Skeletal muscle satellite cell (primary cell): ENCODE results near the gene KAT7.

Experiments
- H3K27me3 ChIP-seq: 2 replicates; pipeline ENCODE4 v1.7.0; 2013; ENCODE audit warnings: low read length; ENCODE audit not compliant: control insufficient read depth, insufficient read depth
- H3K36me3 ChIP-seq: 2 replicates; pipeline ENCODE4 v1.7.0; 2013; ENCODE audit warnings: mild to moderate bottlenecking, control low read depth, low read length; ENCODE audit not compliant: insufficient read depth
- H3K4me1 ChIP-seq: 2 replicates; pipeline ENCODE4 v1.7.0; 2013; ENCODE audit warnings: low read length; ENCODE audit not compliant: control insufficient read depth, insufficient read depth
- H3K4me2 ChIP-seq: 2 replicates; pipeline ENCODE4 v1.7.0; 2013; ENCODE audit warnings: mild to moderate bottlenecking, low read length
- H3K4me3 ChIP-seq: 2 replicates; pipeline ENCODE4 v1.7.0; 2013; ENCODE audit warnings: low read length
- H3K9ac ChIP-seq: 2 replicates; pipeline ENCODE4 v1.7.0; 2013; ENCODE audit warnings: mild to moderate bottlenecking, low read depth, low read length, moderate library complexity
- H3K9me3 ChIP-seq: replicated peaks from 2 replicates; pipeline ENCODE4 v1.7.0; 2013; ENCODE audit warnings: mild to moderate bottlenecking, control low read depth, low read length

Gene KAT7

DNA sequence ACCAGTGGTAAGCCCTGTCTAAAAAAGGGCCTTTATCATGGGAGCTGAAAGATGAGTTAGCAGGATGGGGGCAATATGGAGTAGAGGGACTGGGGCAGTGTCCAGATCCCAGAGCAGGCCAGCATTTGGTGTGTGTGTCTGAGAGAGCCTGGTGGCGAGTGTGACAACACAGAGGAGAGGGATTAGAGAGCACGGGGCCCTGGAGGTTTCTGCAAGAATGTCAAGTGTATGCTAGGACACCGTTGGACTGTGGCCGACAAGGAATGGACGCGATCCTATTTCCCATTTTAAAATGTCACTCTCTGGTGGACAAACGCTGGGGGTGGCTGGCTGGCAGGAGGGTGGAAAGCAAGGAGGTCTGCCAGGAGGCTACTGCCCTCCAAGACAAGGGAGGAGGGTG lies 47.0 kb downstream of the KAT7 start:
- H3K36me3 ChIP-seq, result peaks cover 21% of the 10 kb centered on the region
- H3K27me3 ChIP-seq, result no peaks in the 10 kb centered on the region
- no peak overlapping the region for H3K4me2 ChIP-seq
- no peaks in the 10 kb centered on the region for H3K9me3 ChIP-seq
- no peak overlapping the region for H3K9ac ChIP-seq
- H3K4me3 ChIP-seq, result no peak overlapping the region
- peaks cover 19% of the 10 kb centered on the region for H3K4me1 ChIP-seq

GRCh38 chr17:49836111-49837030 lies 47.9 kb downstream of the KAT7 start:
- H3K4me1 ChIP-seq, result peaks cover 14% of the 10 kb centered on the region
- no peaks in the 10 kb centered on the region for H3K27me3 ChIP-seq
- peaks cover 20% of the 10 kb centered on the region for H3K36me3 ChIP-seq
- H3K9me3 ChIP-seq, result no peaks in the 10 kb centered on the region
- no peak overlapping the region for H3K9ac ChIP-seq
- no peak overlapping the region for H3K4me2 ChIP-seq
- no peak overlapping the region for H3K4me3 ChIP-seq

DNA sequence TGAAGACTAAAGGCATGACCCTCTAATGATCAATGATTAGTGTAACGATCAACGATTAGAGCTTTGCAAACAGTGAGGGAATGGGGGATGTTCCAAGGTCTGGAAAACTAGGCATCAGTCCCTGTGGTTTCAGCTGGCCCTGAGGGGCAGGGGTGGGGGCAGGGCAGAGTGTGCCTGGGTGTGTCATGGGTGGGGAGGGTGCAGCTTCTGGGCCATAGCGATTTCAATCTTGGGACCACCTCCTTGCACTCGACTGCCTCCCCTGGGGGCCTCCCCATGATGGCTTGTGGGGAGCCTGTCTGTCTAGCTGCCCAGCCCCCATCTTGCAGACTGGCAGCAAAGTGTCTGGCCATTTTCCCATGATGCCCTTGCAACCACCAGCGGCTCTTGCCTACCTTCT lies 51.0 kb downstream of the KAT7 start:
- Histone ChIP-seq H3K9me3 (no peaks in the 10 kb centered on the region), H3K4me1 (peaks cover 14% of the 10 kb centered on the region), H3K4me2 (no peak overlapping the region), H3K27me3 (no peaks in the 10 kb centered on the region), H3K4me3 (no peak overlapping the region), H3K36me3 (no peaks in the 10 kb centered on the region), H3K9ac (no peak overlapping the region)

DNA sequence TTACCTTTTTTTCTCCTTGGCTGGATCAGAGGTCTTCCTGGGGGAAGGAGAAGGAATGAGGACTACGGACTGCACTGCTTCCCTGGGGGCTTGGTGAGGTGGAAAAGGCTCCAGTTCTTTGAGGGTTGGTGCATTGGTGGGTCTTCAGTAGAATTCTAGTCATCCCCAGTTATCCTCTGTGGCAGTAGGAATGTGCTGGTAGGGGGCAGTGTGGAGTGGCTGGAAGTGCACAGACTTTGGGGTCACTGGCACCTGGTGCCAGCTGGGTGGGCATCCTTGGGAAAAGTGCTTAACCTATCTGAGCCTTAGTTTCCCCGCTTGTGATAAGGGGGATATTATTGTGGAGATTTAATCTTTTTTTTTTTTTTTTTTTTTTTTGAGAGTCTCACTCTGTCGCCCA lies 53.1 kb downstream of the KAT7 start:
- H3K9ac ChIP-seq, result no peak overlapping the region
- H3K4me1 ChIP-seq, result peaks cover 9% of the 10 kb centered on the region
- H3K36me3 ChIP-seq, result no peaks in the 10 kb centered on the region
- H3K9me3 ChIP-seq, result no peaks in the 10 kb centered on the region
- no peak overlapping the region for H3K4me3 ChIP-seq
- H3K27me3 ChIP-seq, result no peaks in the 10 kb centered on the region
- no peak overlapping the region for H3K4me2 ChIP-seq

GRCh38 chr17:49842371-49842770 lies 53.9 kb downstream of the KAT7 start:
- Histone ChIP-seq H3K4me1 (peaks cover 7% of the 10 kb centered on the region), H3K4me3 (no peak overlapping the region), H3K9ac (no peak overlapping the region), H3K36me3 (no peaks in the 10 kb centered on the region), H3K4me2 (no peak overlapping the region), H3K9me3 (no peaks in the 10 kb centered on the region), H3K27me3 (no peaks in the 10 kb centered on the region)

DNA sequence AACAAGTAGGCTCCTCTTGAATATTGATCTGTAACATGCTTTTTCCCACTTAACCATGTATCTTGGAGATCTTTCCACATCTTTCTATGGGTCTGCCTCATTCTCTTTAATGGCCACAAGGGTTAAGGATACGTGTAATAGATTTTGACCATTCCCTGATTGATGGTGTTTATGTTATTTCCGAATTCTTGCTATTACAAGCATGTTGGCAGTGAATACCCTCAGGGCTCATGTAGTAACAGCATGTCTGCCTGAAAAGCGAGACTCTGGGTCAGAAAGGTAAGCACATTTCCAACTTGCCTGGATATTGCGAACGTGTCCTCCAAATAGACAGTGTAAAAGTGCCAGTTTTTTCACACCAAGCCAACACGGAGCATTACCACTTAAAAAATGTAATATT lies 54.4 kb downstream of the KAT7 start:
- Histone ChIP-seq H3K9me3 (no peaks in the 10 kb centered on the region), H3K27me3 (no peaks in the 10 kb centered on the region), H3K4me2 (no peak overlapping the region), H3K36me3 (no peaks in the 10 kb centered on the region), H3K4me3 (no peak overlapping the region), H3K9ac (no peak overlapping the region), H3K4me1 (peaks cover 7% of the 10 kb centered on the region)

- H3K4me2 ChIP-seq, result no peak overlapping the region
- H3K4me1 ChIP-seq, result peaks cover 7% of the 10 kb centered on the region
- no peak overlapping the region for H3K9ac ChIP-seq
- H3K36me3 ChIP-seq, result no peaks in the 10 kb centered on the region
- H3K27me3 ChIP-seq, result no peaks in the 10 kb centered on the region
- no peaks in the 10 kb centered on the region for H3K9me3 ChIP-seq
- H3K4me3 ChIP-seq, result no peak overlapping the region
Measured at GRCh38 chr17:49843774-49844350, 55.4 kb downstream of the KAT7 start.

GRCh38 chr17:49845321-49845720 lies 56.8 kb downstream of the KAT7 start:
- no peak overlapping the region for H3K4me2 ChIP-seq
- H3K27me3 ChIP-seq, result no peaks in the 10 kb centered on the region
- peaks cover 8% of the 10 kb centered on the region for H3K4me1 ChIP-seq
- H3K9me3 ChIP-seq, result no peaks in the 10 kb centered on the region
- no peaks in the 10 kb centered on the region for H3K36me3 ChIP-seq
- no peak overlapping the region for H3K9ac ChIP-seq
- no peak overlapping the region for H3K4me3 ChIP-seq

DNA sequence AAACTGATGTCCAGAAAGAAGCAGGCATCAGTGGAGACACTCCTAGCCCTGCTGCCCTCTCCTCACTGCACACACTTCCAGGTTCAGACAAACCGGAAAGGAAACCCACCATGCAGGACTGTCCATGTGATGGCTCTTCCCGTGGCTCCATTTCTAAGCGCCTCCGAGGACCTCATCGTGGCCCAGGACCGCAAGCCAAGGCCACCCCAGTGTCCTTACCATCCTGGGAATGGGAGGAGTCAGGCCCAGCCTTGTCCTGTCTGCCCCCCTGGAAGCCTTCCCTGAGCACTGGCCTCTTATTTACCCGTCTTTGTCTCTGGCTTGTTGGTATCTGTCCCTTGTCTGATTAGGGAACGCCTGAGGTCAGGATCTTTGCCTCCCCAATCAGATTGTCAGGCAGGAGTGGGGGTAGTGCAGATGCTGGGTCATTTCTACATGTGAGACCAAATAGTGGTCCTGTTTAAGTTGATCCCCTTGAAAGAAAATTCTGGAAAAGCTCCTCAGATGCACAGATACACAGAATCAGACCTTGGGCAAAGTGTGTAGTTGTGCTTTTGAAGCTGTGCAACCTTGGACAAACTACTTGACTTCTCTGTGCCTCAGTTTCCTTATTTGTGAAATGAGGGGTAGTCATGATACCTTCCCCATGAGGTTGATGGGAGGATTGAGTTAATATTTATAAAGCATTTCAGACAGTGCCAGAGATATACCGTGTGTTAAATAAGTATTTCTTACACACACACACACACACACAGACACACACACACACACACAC lies 58.6 kb downstream of the KAT7 start:
- H3K4me1 ChIP-seq, result peaks cover 16% of the 10 kb centered on the region
- no peak overlapping the region for H3K4me3 ChIP-seq
- no peaks in the 10 kb centered on the region for H3K36me3 ChIP-seq

GRCh38 chr17:49848019-49848473 lies 59.6 kb downstream of the KAT7 start, which contains the start of gene TAC4:
TSS of gene TAC4 (minus strand) at chr17:49848069. CDS start at chr17:49848017, 52 bp downstream.
- peaks cover 3% of the 10 kb centered on the region for H3K27me3 ChIP-seq
- no peak within 1 kb of the TSS for H3K4me2 ChIP-seq
- H3K9ac ChIP-seq, result no peak within 1 kb of the TSS
- H3K4me3 ChIP-seq, result no peak within 1 kb of the TSS
- no peaks in the 10 kb centered on the region for H3K36me3 ChIP-seq
- peaks cover 16% of the 10 kb centered on the region for H3K4me1 ChIP-seq
- H3K9me3 ChIP-seq, result no peaks in the 10 kb centered on the region

More for the DNA sequence above, 58.6 kb downstream of the KAT7 start:
- H3K9me3 ChIP-seq, result no peaks in the 10 kb centered on the region
- no peak overlapping the region for H3K4me2 ChIP-seq
- H3K9ac ChIP-seq, result no peak overlapping the region
- H3K27me3 ChIP-seq, result no peaks in the 10 kb centered on the region

DNA sequence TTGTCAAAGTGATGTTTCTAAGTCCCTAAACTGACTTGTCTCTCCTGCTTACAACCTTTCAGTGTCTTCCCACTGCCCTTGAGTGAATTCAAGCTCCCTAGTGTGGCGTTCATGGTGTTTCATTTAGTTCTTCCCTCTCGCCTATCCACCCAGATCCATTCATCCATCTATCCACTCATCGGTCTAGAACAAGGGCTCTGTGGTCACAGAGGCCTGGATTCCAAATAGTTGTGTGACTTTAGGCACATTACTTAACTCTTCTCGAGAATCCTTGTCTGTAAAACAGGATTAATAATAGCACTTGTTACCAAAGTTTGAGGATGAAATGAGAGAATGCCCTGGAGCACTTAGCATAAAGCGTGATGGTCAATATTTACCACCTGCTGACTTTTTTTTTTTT lies 60.3 kb downstream of the KAT7 start:
- Histone ChIP-seq H3K4me2 (no peak overlapping the region), H3K4me3 (no peak overlapping the region), H3K9me3 (no peaks in the 10 kb centered on the region), H3K4me1 (peaks cover 16% of the 10 kb centered on the region), H3K27me3 (peaks cover 3% of the 10 kb centered on the region), H3K36me3 (no peaks in the 10 kb centered on the region), H3K9ac (no peak overlapping the region)
